Subcutaneous adipose tissue (tissue), 4 donors: ENCODE results near the gene HMOX2. TPM values are rescaled to one million over a fixed set of nuclear protein-coding genes. Genes with fewer than 3 reads are reported as not detected.

Experiments
- CTCF ChIP-seq: fragments of 450-650 bp; IDR thresholded peaks from one replicate; pipeline ENCODE4 v1.5.1; 2016; ENCODE audit warnings: low read depth, mild to moderate bottlenecking, control low read depth, antibody characterized with exemption, moderate library complexity
- total RNA-seq, 4 donors: library from RNA; depleted of rRNA; stranded (reverse); fragments of >200 nt; gene quantifications; one replicate each; pipeline ENCODE4 v1.1.0, GENCODE V29; 2016

Gene HMOX2
- total RNA-seq = 100 to 1,000 TPM in 1 of 4 donors, 10 to 100 TPM in 3; 57.8 to 131 (median 88.8) TPM

- TF ChIP-seq CTCF = no peak
Measured at GRCh38 chr16:4475880-4476788, at the start of gene HMOX2. Gene HMOX2 (plus strand): TSS chr16:4476398. CDS start chr16:4505525, 29,127 bp downstream.

- no peak for TF ChIP-seq CTCF
Measured at GRCh38 chr16:4426722-4427372, 49.4 kb upstream of the HMOX2 start.

GRCh38 chr16:4428500-4428899 lies 47.7 kb upstream of the HMOX2 start:
- no peak for TF ChIP-seq CTCF

- no peak for TF ChIP-seq CTCF
Measured at GRCh38 chr16:4431023-4431422, 45.2 kb upstream of the HMOX2 start.

GRCh38 chr16:4433228-4433627 lies 43.0 kb upstream of the HMOX2 start:
- TF ChIP-seq CTCF = no peak

- TF ChIP-seq CTCF = no peak
Measured at GRCh38 chr16:4433914-4434787, 42.0 kb upstream of the HMOX2 start.
